NOMO-1 treated with DMSO at 0.1 percent for 48 hours (cell line): ENCODE measurements around the gene TARS3.
"Not testable (repeated sequence)": the region's sequence is repeated elsewhere in the genome, so short reads cannot be mapped to it uniquely, and the experiment has no call there.

Experiments used
- DNase-seq: peaks from one replicate; lab custom pipeline; 2025; ENCODE audit not compliant: unreplicated experiment; lab: John Stamatoyannopoulos, UW

TARS3 gene

GRCh38 chr15:101723874-101724674 is at the start of gene TARS3:
TSS of gene TARS3 (minus strand) at chr15:101724473. CDS start at chr15:101724387, 86 bp downstream.
- peak; percentile 81 for DNase-seq

GRCh38 chr15:101773496-101774100 is 49.3 kb upstream of the TARS3 start:
- DNase-seq: no peak

GRCh38 chr15:101772921-101773320 is 48.6 kb upstream of the TARS3 start:
- DNase-seq: no peak

GRCh38 chr15:101767083-101767640 is 42.9 kb upstream of the TARS3 start:
- DNase-seq: not testable (repeated sequence)

GRCh38 chr15:101765772-101766456 is 41.6 kb upstream of the TARS3 start:
- DNase-seq: no peak

- not testable (repeated sequence) for DNase-seq
Measured at GRCh38 chr15:101765340-101765671, 41.0 kb upstream of the TARS3 start.

GRCh38 chr15:101764669-101765339 is 40.5 kb upstream of the TARS3 start:
- not testable (repeated sequence) for DNase-seq

GRCh38 chr15:101746716-101747082 is 22.4 kb upstream of the TARS3 start:
- not testable (repeated sequence) for DNase-seq

- DNase-seq: not testable (repeated sequence)
Measured at GRCh38 chr15:101734837-101735236, 10.6 kb upstream of the TARS3 start.

GRCh38 chr15:101733545-101733944 is 9.3 kb upstream of the TARS3 start:
- DNase-seq: no peak

- DNase-seq: no peak
Measured at GRCh38 chr15:101732772-101733171, 8.5 kb upstream of the TARS3 start.

GRCh38 chr15:101731746-101732145 is 7.5 kb upstream of the TARS3 start:
- no peak for DNase-seq

- no peak for DNase-seq
Measured at GRCh38 chr15:101727186-101727585, 2.9 kb upstream of the TARS3 start.

- no peak for DNase-seq
Measured at GRCh38 chr15:101725073-101725472, 800 bp upstream of the TARS3 start.

- DNase-seq: no peak
Measured at GRCh38 chr15:101724675-101725005, 367 bp upstream of the TARS3 start.

- DNase-seq: peak; percentile 14
Measured at GRCh38 chr15:101723171-101723873, 951 bp downstream of the TARS3 start.

- no peak for DNase-seq
Measured at GRCh38 chr15:101718896-101719295, 5.4 kb downstream of the TARS3 start.

GRCh38 chr15:101712078-101712477 is 12.2 kb downstream of the TARS3 start:
- DNase-seq: no peak

GRCh38 chr15:101710806-101711205 is 13.5 kb downstream of the TARS3 start:
- DNase-seq: no peak

GRCh38 chr15:101709466-101709865 is 14.8 kb downstream of the TARS3 start:
- DNase-seq: no peak

GRCh38 chr15:101707983-101708382 is 16.3 kb downstream of the TARS3 start:
- DNase-seq: no peak
